HepG2 (cell line): ENCODE data around the gene SDC1. TPM values are rescaled to one million over a fixed set of nuclear protein-coding genes. Genes with fewer than 3 reads are reported as not detected.
A peak's percentile ranks its signal among the peaks of the same experiment; 100 is the strongest.

Experiments used
- ATF7 ChIP-seq, 2 experiments: fragments of 450-650 bp in 1 of 2; sonication (generic) in 1 of 2; formaldehyde crosslinking in 1 of 2; IDR thresholded peaks; 2 replicates each; pipeline versions ENCODE4 v1.4.0 to v1.6.1; 2016 to 2020; ENCODE audit warnings: antibody characterized with exemption in 1 of 2, mild to moderate bottlenecking in 1 of 2, missing genetic modification reagents in 1 of 2
- FOXO1 ChIP-seq: sonication (generic); formaldehyde crosslinking; IDR thresholded peaks from 2 replicates; pipeline ENCODE4 v1.4.0; 2020; ENCODE audit warnings: missing genetic modification reagents
- HMG20A ChIP-seq: IDR thresholded peaks from 2 replicates; pipeline ENCODE4 v1.6.1; 2016; ENCODE audit warnings: borderline replicate concordance
- HNRNPL ChIP-seq: fragments of 200-400 bp; formaldehyde crosslinking; IDR thresholded peaks from 2 replicates; pipeline ENCODE4 v1.6.1; 2017; ENCODE audit warnings: mild to moderate bottlenecking, low read depth, low read length
- IKZF4 ChIP-seq: sonication (generic); formaldehyde crosslinking; IDR thresholded peaks from 2 replicates; pipeline ENCODE4 v1.5.1; 2020; ENCODE audit warnings: borderline replicate concordance, mild to moderate bottlenecking, low read depth, missing genetic modification reagents; ENCODE audit errors: not compliant biosample characterization
- KLF13 ChIP-seq: sonication (generic); formaldehyde crosslinking; IDR thresholded peaks from 2 replicates; pipeline ENCODE4 v1.4.0; 2020; ENCODE audit warnings: mild to moderate bottlenecking, missing genetic modification reagents
- KLF15 ChIP-seq: sonication (generic); formaldehyde crosslinking; IDR thresholded peaks from 2 replicates; pipeline ENCODE4 v1.8.1; 2023; ENCODE audit warnings: borderline replicate concordance, mild to moderate bottlenecking, inconsistent platforms, missing genetic modification reagents, mixed read lengths
- PHF20 ChIP-seq: sonication (generic); formaldehyde crosslinking; IDR thresholded peaks from 2 replicates; pipeline ENCODE4 v1.5.0; 2020; ENCODE audit warnings: mild to moderate bottlenecking, missing genetic modification reagents
- TAF1 ChIP-seq: sonication (generic); formaldehyde crosslinking; IDR thresholded peaks from 2 replicates; pipeline ENCODE4 v1.4.0; 2020; ENCODE audit warnings: missing genetic modification reagents
- TEAD2 ChIP-seq: sonication (generic); formaldehyde crosslinking; IDR thresholded peaks from 2 replicates; pipeline ENCODE4 v1.9.0; 2021; ENCODE audit warnings: missing genetic modification reagents
- ZIK1 ChIP-seq: sonication (generic); formaldehyde crosslinking; IDR thresholded peaks from 2 replicates; pipeline ENCODE4 v1.5.0; 2020; ENCODE audit warnings: mild to moderate bottlenecking, low read depth, missing genetic modification reagents, borderline replicate concordance
- ZNF317 ChIP-seq: sonication (generic); formaldehyde crosslinking; IDR thresholded peaks from 2 replicates; pipeline ENCODE4 v1.5.0; 2020; ENCODE audit warnings: mild to moderate bottlenecking, missing genetic modification reagents
- ZNF350 ChIP-seq: sonication (generic); formaldehyde crosslinking; IDR thresholded peaks from 2 replicates; pipeline ENCODE4 v1.4.0; 2020; ENCODE audit warnings: mild to moderate bottlenecking, low read depth, missing genetic modification reagents, borderline replicate concordance
- ZNF891 ChIP-seq: sonication (generic); formaldehyde crosslinking; IDR thresholded peaks from 2 replicates; pipeline ENCODE4 v1.5.0; 2020; ENCODE audit warnings: mild to moderate bottlenecking, missing genetic modification reagents
- polyA plus RNA-seq, 8 experiments: library from polyadenylated mRNA; depleted of rRNA in 3 of 8; stranded (reverse) in 7 of 8; unstranded in 1 of 8; fragments of >200 nt; fragmentation: Illumina TruSeq in 4 of 8; extraction: Trizol in 4 of 8; gene quantifications; 2 replicates each; pipeline versions ENCODE4 v1.2.1 to v1.2.3, GENCODE V29; 2011 to 2016; ENCODE audit warnings: low read depth in 4 of 8, missing spikeins in 1 of 8, mixed read lengths in 1 of 8; ENCODE audit not compliant: insufficient read depth in 1 of 8
- total RNA-seq, 5 experiments: library from RNA; depleted of rRNA; stranded (reverse); fragments of >200 nt; fragmentation: Illumina TruSeq; extraction: Trizol; gene quantifications; 2 replicates each; pipeline ENCODE4 v1.2.3, GENCODE V29; 2016; ENCODE audit warnings: low read depth in 1 of 5
- TF ChIP-seq, protein P1 (sequence below): IDR thresholded peaks from 2 replicates; pipeline ENCODE4 v1.6.1; 2018; ENCODE audit warnings: missing genetic modification reagents
- TF ChIP-seq, protein P2 (sequence below): sonication (generic); formaldehyde crosslinking; IDR thresholded peaks from 2 replicates; pipeline ENCODE4 v1.4.0; 2020; ENCODE audit warnings: mild to moderate bottlenecking, missing genetic modification reagents
- TF ChIP-seq, protein P3 (sequence below): sonication (generic); formaldehyde crosslinking; IDR thresholded peaks from 2 replicates; pipeline ENCODE4 v1.8.1; 2023; ENCODE audit warnings: mild to moderate bottlenecking, missing genetic modification reagents
- TF ChIP-seq, protein P4 (sequence below): sonication (generic); formaldehyde crosslinking; IDR thresholded peaks from 2 replicates; pipeline ENCODE4 v1.8.1; 2022; ENCODE audit warnings: low read depth, mild to moderate bottlenecking, missing genetic modification reagents

SDC1 gene
- total and polyA plus RNA-seq, 2 of the 13 experiments (the other 11 are each of a cell fraction or from before 2014, with no cell fraction given), result 108 to 119 TPM

DNA sequence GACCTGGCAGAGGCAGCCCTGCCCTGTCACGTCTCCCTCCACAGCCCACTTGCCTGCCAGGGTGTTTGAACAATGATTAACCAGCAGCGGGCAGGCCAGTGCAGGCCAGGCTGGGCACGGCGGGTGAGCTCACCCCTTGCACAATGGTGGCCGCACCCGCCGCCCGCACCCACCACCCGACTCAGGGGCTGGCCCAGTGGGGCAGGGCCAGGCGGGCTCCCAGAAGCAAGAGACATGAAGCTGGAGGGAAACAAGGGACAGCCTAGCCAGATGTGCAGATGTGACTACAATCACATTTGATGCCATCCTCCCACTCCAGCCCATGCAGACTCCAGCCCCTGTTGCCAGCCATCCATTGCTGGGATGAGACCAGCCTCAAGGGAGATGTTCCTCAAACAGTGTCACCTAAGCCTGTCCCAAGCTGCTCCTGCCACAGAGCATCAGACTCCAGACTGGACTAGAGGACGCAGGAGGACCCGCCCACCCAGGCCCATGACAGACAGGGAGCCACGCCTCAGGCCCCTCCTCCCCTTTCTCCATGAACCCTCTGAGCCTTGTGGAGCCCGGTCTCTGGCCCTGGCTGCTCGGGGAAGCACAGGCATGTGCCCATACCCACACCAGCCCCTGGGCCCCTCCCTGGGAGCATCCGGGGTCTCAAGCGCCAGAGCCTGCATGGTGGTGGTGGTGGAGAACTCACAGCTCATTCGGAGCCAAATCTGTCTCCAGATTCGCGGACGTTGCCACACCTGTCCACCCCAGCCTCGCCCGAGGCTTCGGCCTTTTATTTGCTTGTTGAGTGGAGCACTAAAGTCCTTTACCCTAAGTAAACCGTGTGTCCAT is 45.0 kb downstream of the SDC1 start (continued):
- TF ChIP-seq HMG20A (CRISPR knock-in tag) (peak; percentile 51; the same call in 1 of the 2 replicates), ZNF891 (CRISPR knock-in tag) (0 out of 2 replicates have a peak, but pooled peaks have one; percentile 64), TEAD2 (no peak), KLF15 (0 out of 2 replicates have a peak, but pooled peaks have one; percentile 27), HNRNPL (peak; percentile 100), ZNF350 (CRISPR knock-in tag) (peak; percentile 33; the same call in 1 of the 2 replicates), FOXO1 (CRISPR knock-in tag) (no peak; the same call in 1 of the 2 replicates), TAF1 (CRISPR knock-in tag) (peak; percentile 41; the same call in 1 of the 2 replicates), IKZF4 (CRISPR knock-in tag) (no peak), ZIK1 (CRISPR knock-in tag) (peak; percentile 70; the same call in 1 of the 2 replicates), KLF13 (CRISPR knock-in tag) (no peak), ZNF317 (CRISPR knock-in tag) (peak; percentile 79; the same call in 1 of the 2 replicates), ATF7 (IDR thresholded peaks at IDR 0.05) (no peak), ATF7 (CRISPR knock-in tag; IDR thresholded peaks at IDR 0.05) (peak; percentile 67; the same call in 1 of the 2 replicates), PHF20 (peak; percentile 36; the same call in 1 of the 2 replicates)
- TF ChIP-seq, protein P1, sequence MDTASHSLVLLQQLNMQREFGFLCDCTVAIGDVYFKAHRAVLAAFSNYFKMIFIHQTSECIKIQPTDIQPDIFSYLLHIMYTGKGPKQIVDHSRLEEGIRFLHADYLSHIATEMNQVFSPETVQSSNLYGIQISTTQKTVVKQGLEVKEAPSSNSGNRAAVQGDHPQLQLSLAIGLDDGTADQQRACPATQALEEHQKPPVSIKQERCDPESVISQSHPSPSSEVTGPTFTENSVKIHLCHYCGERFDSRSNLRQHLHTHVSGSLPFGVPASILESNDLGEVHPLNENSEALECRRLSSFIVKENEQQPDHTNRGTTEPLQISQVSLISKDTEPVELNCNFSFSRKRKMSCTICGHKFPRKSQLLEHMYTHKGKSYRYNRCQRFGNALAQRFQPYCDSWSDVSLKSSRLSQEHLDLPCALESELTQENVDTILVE (CRISPR knock-in tag), result peak; percentile 30; the same call in 1 of the 2 replicates
- TF ChIP-seq, protein P2, sequence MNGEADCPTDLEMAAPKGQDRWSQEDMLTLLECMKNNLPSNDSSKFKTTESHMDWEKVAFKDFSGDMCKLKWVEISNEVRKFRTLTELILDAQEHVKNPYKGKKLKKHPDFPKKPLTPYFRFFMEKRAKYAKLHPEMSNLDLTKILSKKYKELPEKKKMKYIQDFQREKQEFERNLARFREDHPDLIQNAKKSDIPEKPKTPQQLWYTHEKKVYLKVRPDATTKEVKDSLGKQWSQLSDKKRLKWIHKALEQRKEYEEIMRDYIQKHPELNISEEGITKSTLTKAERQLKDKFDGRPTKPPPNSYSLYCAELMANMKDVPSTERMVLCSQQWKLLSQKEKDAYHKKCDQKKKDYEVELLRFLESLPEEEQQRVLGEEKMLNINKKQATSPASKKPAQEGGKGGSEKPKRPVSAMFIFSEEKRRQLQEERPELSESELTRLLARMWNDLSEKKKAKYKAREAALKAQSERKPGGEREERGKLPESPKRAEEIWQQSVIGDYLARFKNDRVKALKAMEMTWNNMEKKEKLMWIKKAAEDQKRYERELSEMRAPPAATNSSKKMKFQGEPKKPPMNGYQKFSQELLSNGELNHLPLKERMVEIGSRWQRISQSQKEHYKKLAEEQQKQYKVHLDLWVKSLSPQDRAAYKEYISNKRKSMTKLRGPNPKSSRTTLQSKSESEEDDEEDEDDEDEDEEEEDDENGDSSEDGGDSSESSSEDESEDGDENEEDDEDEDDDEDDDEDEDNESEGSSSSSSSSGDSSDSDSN (CRISPR knock-in tag), result peak; percentile 67; the same call in 1 of the 2 replicates
- TF ChIP-seq, protein P3, sequence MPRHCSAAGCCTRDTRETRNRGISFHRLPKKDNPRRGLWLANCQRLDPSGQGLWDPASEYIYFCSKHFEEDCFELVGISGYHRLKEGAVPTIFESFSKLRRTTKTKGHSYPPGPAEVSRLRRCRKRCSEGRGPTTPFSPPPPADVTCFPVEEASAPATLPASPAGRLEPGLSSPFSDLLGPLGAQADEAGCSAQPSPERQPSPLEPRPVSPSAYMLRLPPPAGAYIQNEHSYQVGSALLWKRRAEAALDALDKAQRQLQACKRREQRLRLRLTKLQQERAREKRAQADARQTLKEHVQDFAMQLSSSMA (CRISPR knock-in tag), result 0 out of 2 replicates have a peak, but pooled peaks have one; percentile 73
- TF ChIP-seq, protein P4, sequence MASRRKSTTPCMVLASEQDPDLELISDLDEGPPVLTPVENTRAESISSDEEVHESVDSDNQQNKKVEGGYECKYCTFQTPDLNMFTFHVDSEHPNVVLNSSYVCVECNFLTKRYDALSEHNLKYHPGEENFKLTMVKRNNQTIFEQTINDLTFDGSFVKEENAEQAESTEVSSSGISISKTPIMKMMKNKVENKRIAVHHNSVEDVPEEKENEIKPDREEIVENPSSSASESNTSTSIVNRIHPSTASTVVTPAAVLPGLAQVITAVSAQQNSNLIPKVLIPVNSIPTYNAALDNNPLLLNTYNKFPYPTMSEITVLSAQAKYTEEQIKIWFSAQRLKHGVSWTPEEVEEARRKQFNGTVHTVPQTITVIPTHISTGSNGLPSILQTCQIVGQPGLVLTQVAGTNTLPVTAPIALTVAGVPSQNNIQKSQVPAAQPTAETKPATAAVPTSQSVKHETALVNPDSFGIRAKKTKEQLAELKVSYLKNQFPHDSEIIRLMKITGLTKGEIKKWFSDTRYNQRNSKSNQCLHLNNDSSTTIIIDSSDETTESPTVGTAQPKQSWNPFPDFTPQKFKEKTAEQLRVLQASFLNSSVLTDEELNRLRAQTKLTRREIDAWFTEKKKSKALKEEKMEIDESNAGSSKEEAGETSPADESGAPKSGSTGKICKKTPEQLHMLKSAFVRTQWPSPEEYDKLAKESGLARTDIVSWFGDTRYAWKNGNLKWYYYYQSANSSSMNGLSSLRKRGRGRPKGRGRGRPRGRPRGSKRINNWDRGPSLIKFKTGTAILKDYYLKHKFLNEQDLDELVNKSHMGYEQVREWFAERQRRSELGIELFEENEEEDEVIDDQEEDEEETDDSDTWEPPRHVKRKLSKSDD, result 0 out of 2 replicates have a peak, but pooled peaks have one; percentile 38
